Measurements from ENCODE around the gene NLRP3. TPM values are rescaled to one million over a fixed set of nuclear protein-coding genes. Genes with fewer than 3 reads are reported as not detected.

NLRP3 gene
- total and polyA plus RNA-seq, 4 donors: 1.9 to 5.0 (median 2.8) TPM

DNA sequence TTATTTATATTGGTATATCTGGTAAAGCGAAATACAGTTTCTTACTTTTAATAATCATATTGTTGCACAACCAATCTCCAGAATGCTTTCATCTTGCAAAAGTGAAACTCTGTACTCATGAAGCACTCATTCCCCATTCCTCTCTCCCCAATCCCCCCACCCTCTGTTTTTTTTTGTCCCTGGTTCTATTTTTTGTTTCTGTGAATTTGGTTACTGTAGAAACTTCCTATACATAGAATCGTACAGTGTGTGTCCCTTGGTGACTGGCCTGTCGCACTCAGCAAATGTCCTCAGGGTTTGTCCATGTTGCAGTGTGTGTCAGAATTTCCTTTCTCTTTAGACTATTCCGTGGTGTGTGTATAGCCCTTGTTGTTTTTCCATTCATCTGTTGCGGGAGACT is 7.9 kb upstream of the NLRP3 start:
- Histone ChIP-seq H3K4me3 (ENCODE audit: low read depth, low read length) (no peak overlapping the region), H3K27ac (ENCODE audit: low read depth, low read length) (no peak overlapping the region), H3K9me3 (ENCODE audit: control insufficient read depth, insufficient read depth, low read length) (no peaks in the 10 kb centered on the region), H3K27me3 (ENCODE audit: control insufficient read depth, insufficient read depth, low read length) (no peaks in the 10 kb centered on the region), H3K4me1 (ENCODE audit: control insufficient read depth, insufficient read depth, low read length) (no peaks in the 10 kb centered on the region), H3K36me3 (ENCODE audit: control insufficient read depth, insufficient read depth, low read length) (no peaks in the 10 kb centered on the region)
- no peak for DNase-seq (ENCODE audit: low read depth in 4 of 6, low spot score in 6 of 6)
- 100% methylated on average over 2 of the region's 5 CpGs for WGBS (ENCODE audit: insufficient coverage)

- 86% methylated on average over 7 of the region's 11 CpGs for WGBS (ENCODE audit: insufficient coverage)
- no peak for DNase-seq (ENCODE audit: low read depth in 4 of 6, low spot score in 6 of 6)
- H3K9me3 ChIP-seq (ENCODE audit: control insufficient read depth, insufficient read depth, low read length): no peaks in the 10 kb centered on the region
- H3K4me1 ChIP-seq (ENCODE audit: control insufficient read depth, insufficient read depth, low read length): no peaks in the 10 kb centered on the region
- H3K36me3 ChIP-seq (ENCODE audit: control insufficient read depth, insufficient read depth, low read length): no peaks in the 10 kb centered on the region
- no peaks in the 10 kb centered on the region for H3K27me3 ChIP-seq (ENCODE audit: control insufficient read depth, insufficient read depth, low read length)
- H3K4me3 ChIP-seq (ENCODE audit: low read depth, low read length): no peak overlapping the region
- H3K27ac ChIP-seq (ENCODE audit: low read depth, low read length): no peak overlapping the region
Measured at GRCh38 chr1:247409869-247410544, 6.0 kb upstream of the NLRP3 start.

- Histone ChIP-seq H3K4me1 (ENCODE audit: control insufficient read depth, insufficient read depth, low read length) (no peaks in the 10 kb centered on the region), H3K27me3 (ENCODE audit: control insufficient read depth, insufficient read depth, low read length) (no peaks in the 10 kb centered on the region), H3K4me3 (ENCODE audit: low read depth, low read length) (no peak overlapping the region), H3K36me3 (ENCODE audit: control insufficient read depth, insufficient read depth, low read length) (no peaks in the 10 kb centered on the region), H3K9me3 (ENCODE audit: control insufficient read depth, insufficient read depth, low read length) (no peaks in the 10 kb centered on the region), H3K27ac (ENCODE audit: low read depth, low read length) (no peak overlapping the region)
- DNase-seq (ENCODE audit: low read depth in 4 of 6, low spot score in 6 of 6): no peak
- WGBS (ENCODE audit: insufficient coverage): 73% methylated on average over 9 of the region's 13 CpGs
Measured at GRCh38 chr1:247411621-247412327, 4.2 kb upstream of the NLRP3 start.

- 89% methylated on average over 3 of the region's 5 CpGs for WGBS (ENCODE audit: insufficient coverage)
- no peak overlapping the region for H3K4me3 ChIP-seq (ENCODE audit: low read depth, low read length)
- DNase-seq (ENCODE audit: low read depth in 4 of 6, low spot score in 6 of 6): no peak
- H3K27me3 ChIP-seq (ENCODE audit: control insufficient read depth, insufficient read depth, low read length): no peaks in the 10 kb centered on the region
- H3K36me3 ChIP-seq (ENCODE audit: control insufficient read depth, insufficient read depth, low read length): no peaks in the 10 kb centered on the region
- no peaks in the 10 kb centered on the region for H3K4me1 ChIP-seq (ENCODE audit: control insufficient read depth, insufficient read depth, low read length)
- H3K27ac ChIP-seq (ENCODE audit: low read depth, low read length): no peak overlapping the region
- H3K9me3 ChIP-seq (ENCODE audit: control insufficient read depth, insufficient read depth, low read length): no peaks in the 10 kb centered on the region
Measured at GRCh38 chr1:247417831-247418230, 1.9 kb downstream of the NLRP3 start.

- DNase-seq (ENCODE audit: low read depth in 4 of 6, low spot score in 6 of 6): no peak
Measured at GRCh38 chr1:247419336-247419735, 3.4 kb downstream of the NLRP3 start.

DNA sequence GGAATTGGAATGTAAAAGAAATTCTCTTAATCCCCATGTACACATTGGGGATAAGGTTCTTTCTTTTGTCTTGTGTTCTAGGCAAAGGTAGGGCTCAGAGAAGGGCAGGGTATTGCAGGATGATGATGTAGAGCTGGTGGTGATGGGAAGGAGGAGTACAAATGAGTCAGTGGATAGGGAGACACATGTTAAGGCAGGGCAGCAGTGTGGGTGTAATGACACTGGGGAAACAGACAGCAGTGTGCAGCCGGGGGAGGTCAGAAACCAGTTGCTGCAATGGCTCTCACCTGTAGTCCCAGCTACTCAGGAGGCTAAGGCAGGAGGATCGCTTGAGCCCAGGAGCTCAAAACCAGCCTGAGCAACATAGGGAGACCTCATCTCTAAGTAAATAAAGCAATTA is 5.1 kb downstream of the NLRP3 start:
- DNase-seq (ENCODE audit: low read depth in 4 of 6, low spot score in 6 of 6): no peak
- H3K27me3 ChIP-seq (ENCODE audit: control insufficient read depth, insufficient read depth, low read length): no peaks in the 10 kb centered on the region
- H3K9me3 ChIP-seq (ENCODE audit: control insufficient read depth, insufficient read depth, low read length): no peaks in the 10 kb centered on the region
- 100% methylated on average over 1 of the region's 2 CpGs for WGBS (ENCODE audit: insufficient coverage)
- no peak overlapping the region for H3K4me3 ChIP-seq (ENCODE audit: low read depth, low read length)
- no peaks in the 10 kb centered on the region for H3K4me1 ChIP-seq (ENCODE audit: control insufficient read depth, insufficient read depth, low read length)
- H3K36me3 ChIP-seq (ENCODE audit: control insufficient read depth, insufficient read depth, low read length): no peaks in the 10 kb centered on the region
- H3K27ac ChIP-seq (ENCODE audit: low read depth, low read length): no peak overlapping the region

More at GRCh38 chr1:247419336-247419735, 3.4 kb downstream of the NLRP3 start:
- H3K9me3 ChIP-seq (ENCODE audit: control insufficient read depth, insufficient read depth, low read length): no peaks in the 10 kb centered on the region
- H3K27me3 ChIP-seq (ENCODE audit: control insufficient read depth, insufficient read depth, low read length): no peaks in the 10 kb centered on the region
- no peak overlapping the region for H3K27ac ChIP-seq (ENCODE audit: low read depth, low read length)
- H3K4me3 ChIP-seq (ENCODE audit: low read depth, low read length): no peak overlapping the region
- WGBS (ENCODE audit: insufficient coverage): 100% methylated on average over 4 of the region's 9 CpGs
- no peaks in the 10 kb centered on the region for H3K36me3 ChIP-seq (ENCODE audit: control insufficient read depth, insufficient read depth, low read length)
- no peaks in the 10 kb centered on the region for H3K4me1 ChIP-seq (ENCODE audit: control insufficient read depth, insufficient read depth, low read length)

GRCh38 chr1:247429496-247429895 is 13.5 kb downstream of the NLRP3 start:
- WGBS (ENCODE audit: insufficient coverage): 88% methylated on average over 6 of the region's 6 CpGs
- no peaks in the 10 kb centered on the region for H3K27me3 ChIP-seq (ENCODE audit: control insufficient read depth, insufficient read depth, low read length)
- no peak overlapping the region for H3K27ac ChIP-seq (ENCODE audit: low read depth, low read length)
- H3K4me1 ChIP-seq (ENCODE audit: control insufficient read depth, insufficient read depth, low read length): no peaks in the 10 kb centered on the region
- H3K36me3 ChIP-seq (ENCODE audit: control insufficient read depth, insufficient read depth, low read length): no peaks in the 10 kb centered on the region
- no peaks in the 10 kb centered on the region for H3K9me3 ChIP-seq (ENCODE audit: control insufficient read depth, insufficient read depth, low read length)
- no peak overlapping the region for H3K4me3 ChIP-seq (ENCODE audit: low read depth, low read length)
- no peak for DNase-seq (ENCODE audit: low read depth in 4 of 6, low spot score in 6 of 6)

DNA sequence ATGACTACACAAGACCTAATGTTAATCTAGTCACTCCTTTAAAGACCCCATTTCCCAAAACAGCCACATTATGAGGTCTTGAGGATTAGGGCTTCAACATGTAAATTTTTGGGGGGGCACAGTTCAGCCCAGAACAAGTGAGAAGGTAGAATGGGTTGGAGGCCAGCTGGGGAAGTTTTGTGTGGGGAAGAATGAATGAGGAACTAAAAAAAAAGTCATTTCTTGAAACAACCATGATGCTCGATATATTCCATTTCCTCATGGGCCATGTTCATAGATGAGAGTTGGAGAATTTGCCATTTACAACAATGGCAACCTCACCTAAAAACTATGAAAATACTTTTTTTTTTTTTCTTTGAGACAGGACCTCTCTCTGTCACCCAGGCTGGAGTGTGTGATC is 14.5 kb downstream of the NLRP3 start:
- 100% methylated on average over 1 of the region's 1 CpG for WGBS (ENCODE audit: insufficient coverage)
- H3K9me3 ChIP-seq (ENCODE audit: control insufficient read depth, insufficient read depth, low read length): no peaks in the 10 kb centered on the region
- no peak for DNase-seq (ENCODE audit: low read depth in 4 of 6, low spot score in 6 of 6)

GRCh38 chr1:247431643-247432042 is 15.7 kb downstream of the NLRP3 start:
- H3K9me3 ChIP-seq (ENCODE audit: control insufficient read depth, insufficient read depth, low read length): no peaks in the 10 kb centered on the region
- H3K27ac ChIP-seq (ENCODE audit: low read depth, low read length): no peak overlapping the region
- no peak overlapping the region for H3K4me3 ChIP-seq (ENCODE audit: low read depth, low read length)
- DNase-seq (ENCODE audit: low read depth in 4 of 6, low spot score in 6 of 6): no peak
- 88% methylated on average over 6 of the region's 9 CpGs for whole genome bisulfite sequencing (ENCODE audit: insufficient coverage)
- H3K27me3 ChIP-seq (ENCODE audit: control insufficient read depth, insufficient read depth, low read length): no peaks in the 10 kb centered on the region
- no peaks in the 10 kb centered on the region for H3K4me1 ChIP-seq (ENCODE audit: control insufficient read depth, insufficient read depth, low read length)
- no peaks in the 10 kb centered on the region for H3K36me3 ChIP-seq (ENCODE audit: control insufficient read depth, insufficient read depth, low read length)

More for the DNA sequence above, 14.5 kb downstream of the NLRP3 start:
- Histone ChIP-seq H3K4me3 (ENCODE audit: low read depth, low read length) (no peak overlapping the region), H3K4me1 (ENCODE audit: control insufficient read depth, insufficient read depth, low read length) (no peaks in the 10 kb centered on the region), H3K36me3 (ENCODE audit: control insufficient read depth, insufficient read depth, low read length) (no peaks in the 10 kb centered on the region), H3K27ac (ENCODE audit: low read depth, low read length) (no peak overlapping the region), H3K27me3 (ENCODE audit: control insufficient read depth, insufficient read depth, low read length) (no peaks in the 10 kb centered on the region)

GRCh38 chr1:247434005-247434404 is 18.0 kb downstream of the NLRP3 start:
- Histone ChIP-seq H3K4me1 (ENCODE audit: control insufficient read depth, insufficient read depth, low read length) (no peaks in the 10 kb centered on the region), H3K27me3 (ENCODE audit: control insufficient read depth, insufficient read depth, low read length) (no peaks in the 10 kb centered on the region), H3K4me3 (ENCODE audit: low read depth, low read length) (no peak overlapping the region), H3K27ac (ENCODE audit: low read depth, low read length) (no peak overlapping the region), H3K9me3 (ENCODE audit: control insufficient read depth, insufficient read depth, low read length) (no peaks in the 10 kb centered on the region), H3K36me3 (ENCODE audit: control insufficient read depth, insufficient read depth, low read length) (no peaks in the 10 kb centered on the region)
- 95% methylated on average over 11 of the region's 15 CpGs for WGBS (ENCODE audit: insufficient coverage)
- DNase-seq (ENCODE audit: low read depth in 4 of 6, low spot score in 6 of 6): no peak
